GM18498 (cell line): ENCODE results near the gene JMJD7.

Experiments
- ATAC-seq: cut with Tn5 transposase; IDR thresholded peaks from one replicate; pipeline ENCODE4 v1.9.1; 2021; ENCODE audit warnings: mild to moderate bottlenecking, moderate library complexity; ENCODE audit not compliant: unreplicated experiment

The JMJD7 gene

GRCh38 chr15:41798607-41799487, 29.0 kb upstream of the JMJD7 start:
- no peak for ATAC-seq

- no peak for ATAC-seq
Observed at GRCh38 chr15:41799488-41799805, 28.4 kb upstream of the JMJD7 start.

DNA sequence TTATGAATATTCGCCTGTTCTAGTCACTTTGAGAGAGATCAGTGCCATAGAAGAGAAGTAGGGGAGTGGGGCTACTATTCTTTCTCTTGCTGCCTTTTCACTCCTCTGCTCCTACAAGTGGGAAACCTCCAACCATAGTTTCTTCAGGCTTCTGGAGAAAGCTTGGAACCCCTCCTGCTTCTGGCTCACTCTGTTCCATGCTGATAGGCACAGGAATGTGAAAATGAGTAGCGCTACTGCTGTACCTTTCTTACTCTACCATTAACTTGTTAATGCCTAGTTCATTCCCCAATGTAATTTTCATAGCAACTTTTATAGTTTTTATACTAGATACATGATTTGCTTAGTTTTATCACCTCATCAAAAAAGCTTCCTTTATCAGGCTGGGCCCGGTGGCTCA, 26.7 kb upstream of the JMJD7 start:
- ATAC-seq: no peak

DNA sequence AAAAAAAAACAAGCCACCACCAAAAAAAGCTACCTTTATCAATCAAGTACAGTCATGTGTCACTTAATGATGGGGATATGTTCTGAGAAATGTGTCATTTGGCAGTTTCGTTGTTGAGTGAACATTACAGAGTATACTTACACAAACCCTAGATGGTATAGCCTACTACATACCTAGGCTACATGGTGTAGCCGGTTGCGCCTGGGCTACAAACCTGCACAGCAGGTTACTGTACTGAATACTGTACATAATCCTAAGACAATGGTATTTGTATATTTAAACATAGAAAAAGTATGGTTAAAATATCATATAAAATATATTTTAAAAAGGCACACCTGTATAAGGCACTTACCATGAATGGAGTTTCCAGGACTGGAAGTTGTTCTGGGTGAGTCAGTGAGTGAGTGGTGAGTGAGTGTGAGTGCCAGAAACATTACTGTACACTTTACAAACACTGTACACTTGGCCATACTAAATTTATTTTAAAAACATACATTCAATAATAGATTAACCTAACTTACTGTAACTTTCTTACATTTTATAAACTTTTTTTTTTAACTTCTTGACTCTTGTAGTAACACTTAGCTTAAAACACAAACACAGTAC, 25.9 kb upstream of the JMJD7 start:
- ATAC-seq: no peak

GRCh38 chr15:41804361-41804760, 23.5 kb upstream of the JMJD7 start:
- ATAC-seq: no peak

DNA sequence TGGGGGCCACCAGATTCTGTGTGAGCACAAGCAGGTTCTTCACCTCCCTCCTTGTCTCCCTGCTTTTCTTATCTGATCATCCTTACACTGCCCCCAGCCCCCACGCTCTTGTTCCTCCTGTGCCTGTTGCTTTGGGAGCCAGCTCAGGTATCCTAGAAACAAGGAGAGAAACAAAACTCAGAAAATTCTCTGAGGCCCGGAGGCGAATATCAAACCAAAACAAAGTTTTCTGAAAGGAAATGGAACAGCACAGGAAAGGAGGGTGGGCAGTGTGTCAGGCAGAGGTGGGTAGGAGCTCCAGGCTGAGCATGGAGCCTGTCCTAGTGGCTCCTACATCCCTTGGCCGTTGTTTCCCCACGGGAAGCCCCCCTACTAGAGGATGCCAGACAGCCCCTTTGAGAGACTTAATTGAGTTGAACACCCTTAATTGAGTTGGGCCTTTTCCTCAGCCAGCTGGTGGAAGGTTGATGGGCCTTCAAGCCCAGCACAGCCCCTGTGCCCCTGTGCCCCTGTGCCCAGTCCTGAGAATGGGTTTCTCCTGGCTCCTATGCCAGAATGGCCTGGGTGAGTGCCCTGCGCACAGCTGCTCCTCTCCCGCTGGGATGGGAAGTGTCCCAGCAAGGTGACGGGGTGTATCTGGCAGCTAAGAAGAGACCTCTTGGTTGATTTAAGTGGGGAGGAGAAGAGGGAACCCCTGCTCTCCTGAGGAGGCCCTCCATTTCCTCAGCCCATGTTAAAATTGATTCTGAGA, 22.8 kb upstream of the JMJD7 start:
- no peak for ATAC-seq

GRCh38 chr15:41805711-41806110, 22.2 kb upstream of the JMJD7 start:
- no peak for ATAC-seq

- ATAC-seq: no peak
Observed at GRCh38 chr15:41806291-41807181, 21.4 kb upstream of the JMJD7 start.

DNA sequence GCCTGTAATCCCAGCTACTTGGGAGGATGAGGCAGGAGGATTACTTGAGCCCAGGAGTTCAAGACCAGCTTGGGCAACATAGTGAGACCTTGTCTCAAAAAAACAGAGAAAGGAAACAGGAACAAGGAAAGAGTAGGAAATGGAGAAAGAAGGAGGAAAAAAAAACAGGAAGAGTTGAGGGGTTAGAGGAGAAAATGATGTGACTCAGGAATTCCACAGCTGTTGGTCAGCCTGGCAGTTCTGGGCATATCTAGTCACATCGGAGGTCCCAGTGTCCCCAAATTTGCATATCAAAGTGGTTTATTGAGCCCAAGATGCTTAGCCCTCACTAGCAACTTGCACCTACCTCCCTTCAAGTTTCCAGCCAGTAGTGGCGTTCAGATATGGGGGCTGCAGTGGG, 18.8 kb upstream of the JMJD7 start:
- no peak for ATAC-seq

GRCh38 chr15:41809526-41810220, 18.2 kb upstream of the JMJD7 start:
- ATAC-seq: no peak

GRCh38 chr15:41810651-41811431, 17.1 kb upstream of the JMJD7 start:
- ATAC-seq: no peak

DNA sequence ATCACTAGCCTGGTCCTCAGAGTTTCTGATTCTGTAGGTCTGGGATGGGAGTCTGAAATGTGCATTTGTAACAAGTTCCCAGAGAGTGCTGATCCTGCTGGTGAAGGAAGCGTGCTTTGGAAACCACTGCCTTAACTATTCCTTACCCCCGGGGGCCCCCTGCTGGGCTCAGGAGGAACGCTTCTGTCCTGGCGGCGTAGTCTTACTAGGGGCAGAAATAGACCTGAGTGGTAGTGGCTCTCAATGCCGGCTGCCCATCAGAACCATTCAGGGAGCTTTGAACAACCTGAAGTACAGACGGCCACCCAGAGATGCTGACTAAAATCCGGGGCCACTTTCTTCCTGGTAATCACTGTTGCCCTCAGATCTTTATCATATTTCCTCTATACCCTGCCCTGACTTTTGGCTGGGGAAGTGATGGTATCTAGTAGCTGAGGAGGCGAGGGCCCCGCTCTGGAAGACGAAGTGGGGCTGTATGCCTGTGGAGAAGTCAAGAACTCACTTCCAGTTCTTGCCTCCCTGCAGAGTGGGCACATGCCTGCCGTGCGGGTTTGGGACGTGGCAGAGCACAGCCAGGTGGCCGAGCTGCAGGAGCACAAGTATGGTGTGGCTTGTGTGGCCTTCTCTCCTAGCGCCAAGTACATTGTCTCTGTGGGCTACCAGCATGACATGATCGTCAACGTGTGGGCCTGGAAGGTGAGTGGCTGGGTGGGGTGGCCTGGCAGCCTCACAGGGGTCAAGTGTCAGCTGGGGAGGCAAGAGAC, 16.3 kb upstream of the JMJD7 start:
- no peak for ATAC-seq

- no peak for ATAC-seq
Observed at GRCh38 chr15:41812820-41813375, 15.0 kb upstream of the JMJD7 start.

DNA sequence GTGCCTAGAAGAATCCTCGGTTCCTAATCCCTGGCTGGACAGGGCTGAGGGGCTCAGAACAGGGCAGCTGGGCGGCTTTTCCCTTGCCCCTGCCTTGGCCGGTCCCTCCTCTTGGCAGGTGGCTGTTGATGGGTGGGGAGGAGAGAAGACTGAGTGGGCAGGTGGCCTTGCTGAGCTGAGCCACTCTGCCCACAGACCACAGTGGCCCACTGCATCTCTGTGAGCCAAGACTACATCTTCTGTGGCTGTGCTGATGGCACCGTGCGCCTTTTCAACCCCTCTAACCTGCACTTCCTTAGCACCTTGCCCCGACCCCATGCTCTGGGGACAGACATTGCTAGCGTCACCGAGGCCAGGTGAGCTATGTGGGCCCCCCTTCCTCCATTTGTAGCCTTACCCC, 14.5 kb upstream of the JMJD7 start:
- no peak for ATAC-seq

DNA sequence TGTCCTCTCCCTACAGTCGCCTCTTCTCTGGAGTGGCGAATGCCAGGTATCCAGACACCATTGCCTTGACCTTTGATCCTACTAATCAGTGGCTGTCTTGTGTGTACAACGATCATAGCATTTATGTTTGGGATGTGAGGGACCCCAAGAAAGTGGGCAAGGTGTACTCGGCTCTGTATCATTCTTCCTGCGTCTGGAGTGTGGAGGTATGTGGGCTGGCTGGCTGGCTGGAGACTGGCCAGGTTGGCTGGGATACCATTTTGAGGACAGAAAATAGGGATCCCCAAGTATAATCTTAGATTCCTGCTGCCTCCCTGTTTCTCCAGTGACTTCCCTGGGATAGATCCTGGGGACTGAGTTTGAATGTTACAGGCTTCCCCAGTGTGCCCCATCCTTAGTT, 13.4 kb upstream of the JMJD7 start:
- ATAC-seq: no peak

DNA sequence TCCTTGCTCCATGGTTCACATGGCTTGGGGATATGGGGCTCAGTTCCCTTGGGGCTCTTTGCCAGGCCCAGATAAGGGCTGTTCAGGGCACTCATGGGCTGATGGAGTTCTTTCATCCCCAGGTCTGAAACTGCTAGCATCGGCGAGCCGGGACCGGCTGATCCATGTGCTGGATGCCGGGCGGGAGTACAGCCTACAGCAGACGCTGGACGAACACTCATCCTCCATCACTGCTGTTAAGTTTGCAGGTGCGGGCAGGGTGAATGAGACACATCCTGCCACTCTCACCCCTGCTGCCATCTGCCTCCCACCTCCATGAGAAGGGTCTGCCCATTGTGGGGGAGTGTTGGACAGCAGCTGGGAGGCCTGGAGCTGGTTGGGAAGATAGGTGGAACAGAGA, 11.1 kb upstream of the JMJD7 start:
- no peak for ATAC-seq

- no peak for ATAC-seq
Observed at GRCh38 chr15:41817327-41817726, 10.6 kb upstream of the JMJD7 start.

- no peak for ATAC-seq
Observed at GRCh38 chr15:41817781-41818180, 10.1 kb upstream of the JMJD7 start.
